GM13977 (cell line): ENCODE results near the gene SETBP1.

Experiments used
- DNase-seq: peaks from one replicate; pipeline ENCODE4 v3.0.0; 2012; ENCODE audit warnings: low spot score
- CTCF ChIP-seq: IDR thresholded peaks from 2 replicates; pipeline ENCODE4 v1.5.1; 2012; ENCODE audit warnings: mild to moderate bottlenecking, control low read depth; ENCODE audit not compliant: insufficient read depth; ENCODE audit errors: extremely low read depth, missing control alignments
- in situ Hi-C: fragments of 300-500 bp; cut with MboI; formaldehyde crosslinking; loops from one replicate; pipeline ENCODE4 v1.12.0; 2022; ENCODE audit warnings: low sequenced_read_pairs, low pct_unique_long_range_greater_than_20kb, mixed read lengths, inconsistent platforms; ENCODE audit not compliant: unreplicated experiment

SETBP1 gene

GRCh38 chr18:44996261-44996660 lies 315.6 kb downstream of the SETBP1 start:
- TF ChIP-seq CTCF, result no peak
- peak; percentile 26 for DNase-seq
- in situ Hi-C loops, result no loop called here

GRCh38 chr18:44997174-44997573 lies 316.5 kb downstream of the SETBP1 start:
- in situ Hi-C loops, result no loop called here
- TF ChIP-seq CTCF, result no peak
- no peak for DNase-seq

- no peak for TF ChIP-seq CTCF
- in situ Hi-C loops, result no loop called here
- DNase-seq, result no peak
These were observed 317.7 kb downstream of the SETBP1 start for GRCh38 chr18:44998360-44998759.

GRCh38 chr18:45004546-45005080 lies 323.9 kb downstream of the SETBP1 start:
- DNase-seq, result no peak
- in situ Hi-C loops, result no loop called here
- TF ChIP-seq CTCF, result no peak

GRCh38 chr18:45006934-45007333 lies 326.2 kb downstream of the SETBP1 start:
- in situ Hi-C loops, result no loop called here
- TF ChIP-seq CTCF, result no peak
- no peak for DNase-seq

- no peak for DNase-seq
- no peak for TF ChIP-seq CTCF
- in situ Hi-C loops, result no loop called here
These were observed 326.8 kb downstream of the SETBP1 start for GRCh38 chr18:45007531-45007930.

GRCh38 chr18:45008694-45009413 lies 328.2 kb downstream of the SETBP1 start:
- TF ChIP-seq CTCF, result no peak
- in situ Hi-C loops, result no loop called here
- no peak for DNase-seq
